ENCODE results near the gene SUFU.

GRCh38 chr10:102641880-102642735, 138.3 kb downstream of the SUFU start:
- TF ChIP-seq CTCF (IDR thresholded peaks at IDR 0.05; ENCODE audit: borderline replicate concordance, extremely low read depth, low read length, poor library complexity, severe bottlenecking): no peak
- no peak for TF ChIP-seq EZH2 (IDR thresholded peaks at IDR 0.05; ENCODE audit: borderline replicate concordance, low read depth, low read length, severe bottlenecking)
